Measurements from ENCODE around the gene SNRNP27.

SNRNP27 gene

GRCh38 chr2:69933839-69934613 lies 40.3 kb downstream of the SNRNP27 start:
- no peak for DNase-seq (ENCODE audit: low spot score)
- no peak for TF ChIP-seq CTCF (IDR thresholded peaks at IDR 0.05; ENCODE audit: extremely low read depth, missing control alignments)

DNA sequence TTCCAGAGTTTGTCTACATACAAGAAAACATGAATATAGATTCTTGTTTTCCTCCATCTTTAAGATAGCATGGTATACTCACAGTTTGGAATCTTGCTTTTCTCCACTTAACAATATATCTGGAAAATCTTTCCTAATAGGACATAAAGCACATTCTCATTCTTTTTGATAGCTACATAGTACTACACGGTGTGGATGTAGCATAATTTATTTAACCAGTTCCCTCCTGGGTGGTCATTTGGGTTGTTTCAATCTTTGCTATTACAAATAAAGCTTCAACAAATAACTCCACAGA lies 40.8 kb downstream of the SNRNP27 start:
- no peak for TF ChIP-seq CTCF (IDR thresholded peaks at IDR 0.05; ENCODE audit: extremely low read depth, missing control alignments)
- no peak for DNase-seq (ENCODE audit: low spot score)

DNA sequence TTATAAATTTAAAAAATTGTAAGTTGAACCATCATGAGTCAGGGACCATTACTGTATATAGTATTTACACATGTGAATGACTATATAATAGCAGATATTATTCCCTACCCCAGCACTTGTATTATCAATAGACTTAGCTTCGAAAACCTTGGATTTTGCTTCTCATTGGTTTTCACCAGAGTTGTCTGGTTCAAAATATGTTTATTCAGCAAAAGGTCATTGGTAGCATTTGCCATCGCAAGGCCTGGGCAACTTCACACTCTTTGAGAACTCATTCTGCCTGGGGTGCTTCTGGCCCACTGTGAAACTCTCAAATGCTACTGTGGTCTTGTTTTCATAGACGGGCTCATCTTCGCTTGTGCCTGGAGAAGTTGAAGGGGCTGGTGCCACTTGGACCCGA lies 41.3 kb downstream of the SNRNP27 start:
- DNase-seq (ENCODE audit: low spot score): no peak
- no peak for TF ChIP-seq CTCF (IDR thresholded peaks at IDR 0.05; ENCODE audit: extremely low read depth, missing control alignments)

DNA sequence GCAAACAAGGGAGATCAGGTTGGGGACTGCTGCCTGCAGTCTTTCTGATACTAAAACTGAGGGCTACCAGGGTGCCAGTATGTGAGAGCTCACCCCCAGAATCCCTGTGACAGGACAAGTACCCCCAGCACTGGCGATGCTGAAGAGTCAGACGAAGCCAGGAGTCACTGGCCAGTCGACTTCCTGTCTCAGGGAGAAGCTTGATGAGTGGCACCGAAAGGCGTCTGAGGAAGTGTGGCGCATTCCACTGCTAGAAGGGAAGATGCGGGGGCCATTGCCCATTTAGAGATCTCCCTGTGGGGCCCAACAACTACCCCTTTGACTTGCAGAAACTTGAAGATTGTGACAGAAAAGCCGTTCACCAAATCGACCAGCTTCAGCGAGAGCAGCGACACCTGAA lies 43.1 kb downstream of the SNRNP27 start:
- TF ChIP-seq CTCF (IDR thresholded peaks at IDR 0.05; ENCODE audit: extremely low read depth, missing control alignments): no peak
- DNase-seq (ENCODE audit: low spot score): no peak

DNA sequence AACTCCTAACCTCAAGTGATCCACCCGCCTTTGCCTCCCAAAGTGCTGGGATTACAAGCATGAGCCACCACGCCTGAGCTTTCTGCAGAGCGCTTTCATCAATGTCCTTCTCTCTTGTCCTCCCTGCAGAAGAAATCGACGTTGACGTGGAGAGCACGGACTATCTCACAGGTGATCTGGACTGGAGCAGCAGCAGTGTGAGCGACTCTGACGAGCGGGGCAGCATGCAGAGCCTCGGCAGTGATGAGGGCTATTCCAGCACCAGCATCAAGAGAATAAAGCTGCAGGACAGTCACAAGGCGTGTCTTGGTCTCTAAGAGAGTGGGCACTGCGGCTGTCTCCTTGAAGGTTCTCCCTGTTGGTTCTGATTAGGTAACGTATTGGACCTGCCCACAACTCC lies 44.2 kb downstream of the SNRNP27 start:
- DNase-seq (ENCODE audit: low spot score): no peak
- TF ChIP-seq CTCF (IDR thresholded peaks at IDR 0.05; ENCODE audit: extremely low read depth, missing control alignments): no peak

- DNase-seq (ENCODE audit: low spot score): no peak
- TF ChIP-seq CTCF (IDR thresholded peaks at IDR 0.05; ENCODE audit: extremely low read depth, missing control alignments): no peak
These were observed 46.0 kb downstream of the SNRNP27 start for GRCh38 chr2:69939722-69940121.

DNA sequence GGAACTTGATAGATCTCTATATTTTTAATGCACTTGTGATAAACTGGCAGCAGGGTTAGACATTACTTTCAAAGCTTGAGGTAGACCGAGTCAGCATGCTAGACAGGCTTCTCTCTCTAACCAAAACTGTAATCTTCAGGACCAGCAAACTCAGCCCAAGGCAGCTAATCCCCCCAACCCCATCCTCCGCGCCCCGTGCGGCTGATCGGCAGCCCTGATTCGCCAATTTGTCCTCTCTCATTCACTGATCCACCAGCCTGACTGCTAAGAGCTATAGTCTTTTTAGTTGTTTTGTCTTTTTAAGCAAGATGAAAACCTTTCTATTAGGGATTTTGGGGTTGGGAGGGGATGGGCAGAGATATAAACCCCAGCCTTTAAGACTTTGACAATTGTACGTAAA lies 46.9 kb downstream of the SNRNP27 start:
- DNase-seq (ENCODE audit: low spot score): no peak
- TF ChIP-seq CTCF (IDR thresholded peaks at IDR 0.05; ENCODE audit: extremely low read depth, missing control alignments): no peak

All from GM20000 (cell line).